ENCODE measurements around the gene HLA-DRB5. TPM values are rescaled to one million over a fixed set of nuclear protein-coding genes. Genes with fewer than 3 reads are reported as not detected.

Gene HLA-DRB5
- total and polyA plus RNA-seq, 10 of the 15 experiments (the other 5 are each of a cell fraction or from before 2014, with no cell fraction given) = 38.0 to 108 (median 62.8) TPM

DNA sequence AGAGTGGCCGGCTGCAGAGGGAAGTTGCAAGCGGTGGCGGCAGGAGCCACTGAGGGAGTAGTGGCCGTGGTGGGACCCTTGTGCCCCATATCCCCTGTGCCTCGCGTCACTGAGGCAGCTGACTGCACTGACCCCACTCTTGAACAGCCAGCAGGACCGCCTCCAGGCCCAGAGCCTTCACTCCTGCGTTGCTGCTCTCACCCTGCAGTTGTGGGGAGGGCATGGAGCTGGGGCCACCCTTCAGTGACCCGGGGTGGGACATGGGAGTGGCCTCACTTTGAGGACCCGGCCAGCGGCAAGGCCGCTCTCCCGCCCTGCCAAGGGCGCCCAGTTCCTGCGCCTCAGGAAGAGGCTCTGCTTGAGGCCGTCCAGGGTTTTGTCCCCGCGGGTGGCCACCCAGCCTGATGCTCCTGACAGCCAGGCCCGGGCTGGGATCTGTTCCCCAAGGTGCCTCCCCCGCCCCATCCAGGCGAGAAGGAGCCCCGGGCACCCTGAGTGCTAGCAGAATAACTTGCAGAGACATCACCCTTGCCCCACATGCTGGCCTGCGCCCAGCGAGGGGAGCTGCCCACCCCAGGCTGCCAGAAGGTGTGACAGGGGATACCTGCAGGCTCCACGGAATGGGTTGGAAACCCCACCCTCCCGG is 46.0 kb downstream of the HLA-DRB5 start (continued):
- TF ChIP-seq, protein P1, sequence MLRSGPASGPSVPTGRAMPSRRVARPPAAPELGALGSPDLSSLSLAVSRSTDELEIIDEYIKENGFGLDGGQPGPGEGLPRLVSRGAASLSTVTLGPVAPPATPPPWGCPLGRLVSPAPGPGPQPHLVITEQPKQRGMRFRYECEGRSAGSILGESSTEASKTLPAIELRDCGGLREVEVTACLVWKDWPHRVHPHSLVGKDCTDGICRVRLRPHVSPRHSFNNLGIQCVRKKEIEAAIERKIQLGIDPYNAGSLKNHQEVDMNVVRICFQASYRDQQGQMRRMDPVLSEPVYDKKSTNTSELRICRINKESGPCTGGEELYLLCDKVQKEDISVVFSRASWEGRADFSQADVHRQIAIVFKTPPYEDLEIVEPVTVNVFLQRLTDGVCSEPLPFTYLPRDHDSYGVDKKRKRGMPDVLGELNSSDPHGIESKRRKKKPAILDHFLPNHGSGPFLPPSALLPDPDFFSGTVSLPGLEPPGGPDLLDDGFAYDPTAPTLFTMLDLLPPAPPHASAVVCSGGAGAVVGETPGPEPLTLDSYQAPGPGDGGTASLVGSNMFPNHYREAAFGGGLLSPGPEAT (IDR thresholded peaks at IDR 0.05; ENCODE audit: low read depth) = no peak
- no peak for TF ChIP-seq POLR2A (IDR thresholded peaks at IDR 0.05; ENCODE audit: low read depth, low read length)
- TF ChIP-seq ASH2L (IDR thresholded peaks at IDR 0.05; ENCODE audit: borderline replicate concordance, low read depth) = no peak
- TF ChIP-seq BHLHE40 (IDR thresholded peaks at IDR 0.05; ENCODE audit: borderline replicate concordance in 1 of 2, low read depth in 2 of 2, low read length in 1 of 2) = no peak
- TF ChIP-seq SIN3A (IDR thresholded peaks at IDR 0.05; ENCODE audit: low read depth, low read length) = no peak

DNA sequence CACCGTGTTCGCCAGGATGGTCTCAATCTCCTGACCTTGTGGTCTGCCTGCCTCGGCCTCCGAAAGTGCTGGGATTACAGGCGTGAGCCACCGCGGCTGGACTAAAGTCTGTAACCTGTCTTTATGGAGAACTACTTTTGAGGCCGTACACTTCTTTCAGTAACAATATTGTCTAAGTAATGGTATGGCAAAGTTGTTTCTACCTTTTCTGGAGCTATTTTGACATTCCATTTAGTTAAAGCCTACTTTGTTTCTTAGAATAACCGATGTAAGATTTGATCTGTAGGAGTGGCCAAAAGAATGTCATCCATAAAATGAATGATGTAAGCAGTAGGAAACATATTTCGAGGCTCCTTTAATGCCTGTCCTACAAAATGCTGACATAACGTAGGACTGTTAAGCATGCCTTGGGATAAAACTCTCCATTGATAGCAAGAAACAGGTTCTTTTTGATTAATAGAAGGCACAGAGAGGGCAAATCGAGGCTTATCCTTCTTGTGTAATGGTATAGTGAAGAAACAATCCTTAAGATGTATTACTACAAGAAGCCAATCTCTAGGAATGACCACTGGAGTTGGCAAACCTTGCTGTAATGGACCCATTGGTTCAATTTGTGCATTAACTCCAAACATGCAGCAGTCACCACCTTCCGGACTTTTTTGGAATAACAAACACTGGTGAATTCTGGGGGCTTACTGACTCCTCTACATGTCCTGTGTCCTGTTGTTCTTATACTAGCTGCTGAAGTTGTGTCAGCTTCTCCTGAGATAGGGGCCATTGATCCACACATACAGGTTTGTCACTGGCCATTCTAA is 54.5 kb downstream of the HLA-DRB5 start:
- CTCF ChIA-PET = interaction anchor here (0.9 to 1.0 kb wide), 2 partner anchors 15 to 224 kb away, joined by 3 read pairs; no protein-coding TSS in a partner anchor
- TF ChIP-seq ZNF274 (IDR thresholded peaks at IDR 0.05; ENCODE audit: insufficient read depth, insufficient read length) = no peak
- TF ChIP-seq, protein P2, sequence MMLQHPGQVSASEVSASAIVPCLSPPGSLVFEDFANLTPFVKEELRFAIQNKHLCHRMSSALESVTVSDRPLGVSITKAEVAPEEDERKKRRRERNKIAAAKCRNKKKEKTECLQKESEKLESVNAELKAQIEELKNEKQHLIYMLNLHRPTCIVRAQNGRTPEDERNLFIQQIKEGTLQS (IDR thresholded peaks at IDR 0.05; ENCODE audit: borderline replicate concordance, extremely low read depth, low read depth, low read length) = no peak
- no peak for TF ChIP-seq MEF2B (IDR thresholded peaks at IDR 0.05; ENCODE audit: partially characterized antibody, poor library complexity, severe bottlenecking)
- TF ChIP-seq JUND (IDR thresholded peaks at IDR 0.05; ENCODE audit: low read depth, low read length) = no peak
- TF ChIP-seq, protein P3, sequence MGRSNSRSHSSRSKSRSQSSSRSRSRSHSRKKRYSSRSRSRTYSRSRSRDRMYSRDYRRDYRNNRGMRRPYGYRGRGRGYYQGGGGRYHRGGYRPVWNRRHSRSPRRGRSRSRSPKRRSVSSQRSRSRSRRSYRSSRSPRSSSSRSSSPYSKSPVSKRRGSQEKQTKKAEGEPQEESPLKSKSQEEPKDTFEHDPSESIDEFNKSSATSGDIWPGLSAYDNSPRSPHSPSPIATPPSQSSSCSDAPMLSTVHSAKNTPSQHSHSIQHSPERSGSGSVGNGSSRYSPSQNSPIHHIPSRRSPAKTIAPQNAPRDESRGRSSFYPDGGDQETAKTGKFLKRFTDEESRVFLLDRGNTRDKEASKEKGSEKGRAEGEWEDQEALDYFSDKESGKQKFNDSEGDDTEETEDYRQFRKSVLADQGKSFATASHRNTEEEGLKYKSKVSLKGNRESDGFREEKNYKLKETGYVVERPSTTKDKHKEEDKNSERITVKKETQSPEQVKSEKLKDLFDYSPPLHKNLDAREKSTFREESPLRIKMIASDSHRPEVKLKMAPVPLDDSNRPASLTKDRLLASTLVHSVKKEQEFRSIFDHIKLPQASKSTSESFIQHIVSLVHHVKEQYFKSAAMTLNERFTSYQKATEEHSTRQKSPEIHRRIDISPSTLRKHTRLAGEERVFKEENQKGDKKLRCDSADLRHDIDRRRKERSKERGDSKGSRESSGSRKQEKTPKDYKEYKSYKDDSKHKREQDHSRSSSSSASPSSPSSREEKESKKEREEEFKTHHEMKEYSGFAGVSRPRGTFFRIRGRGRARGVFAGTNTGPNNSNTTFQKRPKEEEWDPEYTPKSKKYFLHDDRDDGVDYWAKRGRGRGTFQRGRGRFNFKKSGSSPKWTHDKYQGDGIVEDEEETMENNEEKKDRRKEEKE (IDR thresholded peaks at IDR 0.05) = no peak
- no peak for TF ChIP-seq ASH2L (IDR thresholded peaks at IDR 0.05; ENCODE audit: borderline replicate concordance, low read depth)
- TF ChIP-seq MYC (IDR thresholded peaks at IDR 0.05; ENCODE audit: insufficient read depth, insufficient read length, insufficient replicate concordance, low read length, severe bottlenecking) = no peak
- TF ChIP-seq RBBP5 (conservative IDR thresholded peaks at IDR 0.05) = no peak
- TF ChIP-seq, protein P4, sequence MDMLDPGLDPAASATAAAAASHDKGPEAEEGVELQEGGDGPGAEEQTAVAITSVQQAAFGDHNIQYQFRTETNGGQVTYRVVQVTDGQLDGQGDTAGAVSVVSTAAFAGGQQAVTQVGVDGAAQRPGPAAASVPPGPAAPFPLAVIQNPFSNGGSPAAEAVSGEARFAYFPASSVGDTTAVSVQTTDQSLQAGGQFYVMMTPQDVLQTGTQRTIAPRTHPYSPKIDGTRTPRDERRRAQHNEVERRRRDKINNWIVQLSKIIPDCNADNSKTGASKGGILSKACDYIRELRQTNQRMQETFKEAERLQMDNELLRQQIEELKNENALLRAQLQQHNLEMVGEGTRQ (IDR thresholded peaks at IDR 0.05; ENCODE audit: borderline replicate concordance, low read depth, low read length) = no peak
- no peak for TF ChIP-seq ZNF384 (IDR thresholded peaks at IDR 0.05; ENCODE audit: borderline replicate concordance, low read depth, low read length)

More for the DNA sequence above, 54.5 kb downstream of the HLA-DRB5 start:
- H3K36me3 ChIP-seq (ENCODE audit: control insufficient read depth in 2 of 2, insufficient read depth in 2 of 2, low read length in 1 of 2) = no peaks in the 10 kb centered on the region
- no peak for ATAC-seq
- no peaks in the 10 kb centered on the region for H3K27me3 ChIP-seq (replicated peaks in 1 of 2; ENCODE audit: control insufficient read depth in 2 of 2, insufficient read depth in 2 of 2, low read length in 1 of 2)
- RAD21 ChIA-PET (ENCODE audit: unreplicated experiment) = no interaction called here
- no peak overlapping the region for H3K4me3 ChIP-seq
- no peak overlapping the region for H3K27ac ChIP-seq (ENCODE audit: control insufficient read depth, insufficient read depth)
- WGBS (ENCODE audit: insufficient coverage, insufficient replicate concordance, low lambda C conversion rate, missing lambda C conversion rate) = 64% methylated on average over 13 of the region's 13 CpGs
- no peak for DNase-seq (ENCODE audit: low read depth, low spot score)
- FAIRE-seq = no peak
- SMC1A ChIA-PET (ENCODE audit: uncharacterized antibody, unreplicated experiment) = no interaction called here
- no peaks in the 10 kb centered on the region; the same call in 1 of the 2 replicates for H3K79me2 ChIP-seq (ENCODE audit: control insufficient read depth, insufficient read depth, low read length)
- no peak overlapping the region for H3K4me2 ChIP-seq (ENCODE audit: control insufficient read depth, insufficient read depth)
- no TSS peak for BruUV-seq (replicated peaks)
- no peaks in the 10 kb centered on the region for H4K20me1 ChIP-seq (ENCODE audit: control insufficient read depth, insufficient read depth)
- POLR2A ChIA-PET = interaction anchor here (0.5 kb wide), 1 partner anchor 52 kb away, joined by 3 read pairs; no protein-coding TSS in a partner anchor
- H3K4me1 ChIP-seq (ENCODE audit: control insufficient read depth, insufficient read depth, low read length) = peaks cover 9% of the 10 kb centered on the region
- H3K9me3 ChIP-seq (replicated peaks; ENCODE audit: control insufficient read depth, insufficient read depth, low read length) = no peaks in the 10 kb centered on the region; the same call in 1 of the 3 replicates
- no peak overlapping the region for H2AFZ ChIP-seq (ENCODE audit: control insufficient read depth, low read depth, low read length)
- H3K9ac ChIP-seq (ENCODE audit: control insufficient read depth, insufficient read depth, low read length) = no peak overlapping the region
- in situ Hi-C loops (cut with MboI) = loop anchor here (10.0 kb wide), 1 partner anchor 49 kb away; no protein-coding TSS in a partner anchor
- intact Hi-C loops (cut with micrococcal nuclease; ENCODE audit: unreplicated experiment) = no loop called here
